TTC549 (cell line): ENCODE measurements around the gene BPIFB2.
"Not testable (repeated sequence)": the region's sequence is repeated elsewhere in the genome, so short reads cannot be mapped to it uniquely, and the experiment has no call there.

Experiments used
- FAIRE-seq: peaks from 2 replicates; lab custom pipeline; 2012; peaks lifted over from hg19 to GRCh38; lab: Jason Lieb, UNC

The BPIFB2 gene

DNA sequence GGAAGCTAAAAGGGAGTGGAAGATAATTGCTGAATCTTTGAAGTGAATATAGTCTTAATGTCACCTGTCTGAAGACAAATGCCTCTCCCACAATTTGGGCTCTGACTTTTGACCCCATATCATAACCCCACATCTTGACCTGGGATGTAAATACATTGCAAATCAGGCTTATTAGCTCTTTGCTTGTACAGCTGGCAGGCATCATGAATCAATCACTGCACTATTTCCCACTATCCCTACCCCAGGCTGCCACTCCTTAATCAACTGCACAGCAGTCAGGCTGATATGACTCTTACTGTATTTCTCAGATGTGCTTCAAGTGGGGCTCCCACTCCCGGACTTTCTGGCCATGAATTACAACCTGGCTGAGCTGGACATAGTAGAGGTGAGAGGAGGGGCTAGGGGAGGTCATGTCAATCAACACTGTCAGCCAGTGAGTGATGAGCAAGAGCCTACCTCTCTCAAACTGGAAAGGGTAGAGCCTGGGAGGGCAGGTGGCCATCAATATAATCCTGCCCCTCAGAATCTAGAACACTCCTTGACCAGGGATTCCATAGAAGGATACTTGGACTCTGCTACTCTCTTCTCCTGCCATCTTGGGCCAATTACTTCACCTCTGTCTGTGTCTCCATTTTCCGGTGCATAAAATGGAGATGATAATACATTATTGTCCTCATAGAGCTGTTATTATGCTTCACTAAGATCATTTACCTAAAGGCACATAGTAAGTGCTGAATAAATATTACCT is 35.7 kb downstream of the BPIFB2 start:
- no peak for FAIRE-seq

DNA sequence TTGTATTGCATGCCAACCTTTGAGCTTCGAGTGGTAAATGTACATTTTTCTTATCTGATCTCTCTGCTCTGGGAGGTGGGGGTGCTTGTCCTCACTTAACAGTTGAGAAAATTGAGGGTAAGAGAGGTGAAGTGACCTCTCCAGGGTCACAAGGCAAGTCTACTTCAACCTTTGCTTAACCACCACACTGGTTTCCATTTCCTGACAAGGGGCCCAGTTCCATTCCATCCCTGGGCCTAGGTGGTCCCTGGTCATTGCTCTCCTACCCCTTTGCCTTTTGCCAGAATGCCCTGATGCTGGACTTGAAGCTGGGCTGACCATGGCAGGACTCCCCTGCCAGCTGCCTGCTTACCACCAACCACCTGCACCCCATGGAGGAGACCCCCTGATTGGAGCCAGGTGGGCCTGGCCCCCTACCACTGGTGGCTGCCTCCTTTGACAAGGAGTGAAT is 36.3 kb downstream of the BPIFB2 start:
- no peak for FAIRE-seq

DNA sequence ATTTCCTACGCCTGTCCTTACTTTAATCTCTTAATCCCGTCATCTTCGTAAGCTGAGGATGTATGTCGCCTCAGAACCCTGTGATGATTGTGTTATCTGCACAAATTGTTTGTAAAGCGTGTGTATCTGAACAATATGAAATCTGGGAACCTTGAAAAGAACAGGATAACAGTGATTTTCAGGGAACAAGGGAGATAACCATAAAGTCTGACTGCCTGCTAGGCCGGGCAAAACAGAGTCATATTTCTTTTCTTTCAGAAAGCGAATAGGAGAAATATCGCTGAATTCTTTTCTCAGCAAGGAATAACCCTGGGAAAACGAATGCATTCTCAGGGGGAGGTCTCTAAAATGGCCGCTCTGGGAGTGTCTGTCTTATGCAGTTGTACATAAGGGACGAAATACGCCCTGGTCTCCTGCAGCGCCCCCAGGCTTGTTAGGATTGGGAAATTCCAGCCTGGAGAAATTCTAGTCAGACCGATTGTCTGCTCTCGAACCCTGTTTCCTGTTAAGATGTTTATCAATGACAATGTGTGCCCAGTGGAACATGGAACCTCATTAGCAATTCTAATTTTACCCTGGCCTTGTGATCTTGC is 37.7 kb downstream of the BPIFB2 start:
- not testable (repeated sequence) for FAIRE-seq

DNA sequence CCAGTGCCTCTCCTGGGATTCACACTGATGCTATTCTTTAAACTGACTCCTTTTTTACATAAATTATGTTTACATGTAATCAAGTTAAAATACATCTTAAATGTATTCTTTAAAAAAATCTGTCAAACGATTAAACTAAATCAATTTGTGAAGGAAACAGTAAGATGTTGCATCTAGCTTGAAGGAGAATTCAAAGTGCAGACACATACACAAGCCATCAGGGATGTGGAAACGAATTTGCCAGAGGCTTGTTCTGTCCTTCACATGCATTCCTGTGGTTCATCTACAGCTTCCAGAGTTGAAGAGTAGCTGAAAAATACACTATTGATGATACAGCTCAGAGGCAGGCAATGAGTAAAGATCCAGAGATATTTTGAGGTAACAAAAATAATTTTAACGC is 38.9 kb downstream of the BPIFB2 start:
- FAIRE-seq: no peak

DNA sequence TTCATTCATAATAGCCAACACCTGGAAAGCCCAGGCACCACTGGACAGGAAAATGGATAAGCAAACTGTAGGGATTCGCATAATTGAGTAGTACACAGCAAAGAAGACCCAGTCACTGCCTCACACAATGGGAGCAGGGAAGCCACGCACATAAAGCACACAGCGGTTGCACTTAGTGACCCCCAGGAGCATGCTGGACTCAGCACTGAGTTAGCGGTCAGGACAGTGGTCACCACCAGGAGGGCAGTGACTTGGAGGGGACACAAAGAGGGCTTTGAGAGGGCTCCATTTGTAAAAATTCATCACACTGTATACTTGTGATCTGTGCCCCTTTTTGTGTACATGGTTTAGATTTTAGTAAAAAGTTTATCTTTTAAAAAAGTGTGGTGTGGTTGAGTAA is 43.8 kb downstream of the BPIFB2 start:
- FAIRE-seq: no peak

DNA sequence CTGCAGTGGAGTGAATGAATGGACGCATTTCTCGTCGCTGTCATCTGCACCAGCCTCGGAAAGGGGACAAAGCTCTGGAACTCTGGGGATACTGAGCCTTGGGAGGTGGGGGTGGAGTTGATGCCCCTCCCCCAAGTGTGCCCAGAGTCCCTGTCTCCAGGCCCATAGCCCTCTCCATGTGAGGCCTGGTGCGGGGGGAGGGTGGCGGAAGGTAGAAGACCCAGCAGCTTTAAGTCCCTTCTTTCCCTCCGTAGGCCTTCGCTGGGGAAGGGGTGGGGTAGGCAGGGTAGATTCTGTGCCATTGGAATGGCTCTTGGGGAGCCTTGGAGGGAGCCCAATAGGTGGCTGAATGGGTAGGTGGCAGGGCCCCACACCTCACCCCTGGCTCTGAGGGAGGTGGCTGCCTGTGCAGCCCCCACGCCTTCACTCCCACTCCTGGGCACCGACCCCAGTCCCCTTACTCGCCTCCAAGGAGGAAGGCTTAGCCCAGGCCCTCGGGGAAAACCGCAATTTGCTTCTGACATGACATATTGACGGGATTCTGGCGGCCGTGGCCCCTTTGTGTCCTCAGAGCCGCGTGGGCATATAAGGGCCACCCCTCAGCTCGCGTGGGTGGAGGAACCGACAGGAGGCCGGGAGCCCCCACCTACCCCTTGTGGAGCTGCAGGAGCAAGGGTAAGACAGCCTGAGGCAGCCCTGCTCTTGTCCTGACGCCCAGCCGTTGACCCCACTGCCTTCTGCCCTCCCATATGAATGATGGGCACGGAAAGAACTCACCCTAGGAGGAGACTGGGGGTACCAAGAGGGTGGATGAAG is 46.0 kb downstream of the BPIFB2 start, which contains the start of gene BPIFB3:
BPIFB3 (plus strand) TSS at position 613 of the 816 bp plus-strand sequence. CDS start 1,533 bp downstream, outside the sequence.
- FAIRE-seq: no peak

DNA sequence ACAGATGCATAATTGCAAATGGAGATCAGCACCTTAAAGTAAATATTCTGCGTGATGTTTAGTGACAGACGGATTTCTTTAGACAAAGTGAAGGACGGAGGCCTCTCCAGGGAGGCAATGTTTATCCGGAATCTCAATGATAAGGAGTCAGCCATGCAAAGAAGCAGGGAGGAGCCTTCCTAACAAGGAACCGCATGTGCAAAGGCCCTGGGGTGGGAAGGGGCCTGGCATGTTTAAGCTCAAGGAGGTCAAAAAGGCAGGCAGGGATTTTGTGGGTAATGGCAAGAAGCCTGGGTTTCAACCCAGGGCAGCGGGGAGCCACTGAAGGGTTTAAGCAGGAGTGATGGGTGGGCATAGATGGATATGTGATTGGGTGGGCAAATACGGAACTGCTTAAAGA is 46.9 kb downstream of the BPIFB2 start:
- FAIRE-seq: no peak

DNA sequence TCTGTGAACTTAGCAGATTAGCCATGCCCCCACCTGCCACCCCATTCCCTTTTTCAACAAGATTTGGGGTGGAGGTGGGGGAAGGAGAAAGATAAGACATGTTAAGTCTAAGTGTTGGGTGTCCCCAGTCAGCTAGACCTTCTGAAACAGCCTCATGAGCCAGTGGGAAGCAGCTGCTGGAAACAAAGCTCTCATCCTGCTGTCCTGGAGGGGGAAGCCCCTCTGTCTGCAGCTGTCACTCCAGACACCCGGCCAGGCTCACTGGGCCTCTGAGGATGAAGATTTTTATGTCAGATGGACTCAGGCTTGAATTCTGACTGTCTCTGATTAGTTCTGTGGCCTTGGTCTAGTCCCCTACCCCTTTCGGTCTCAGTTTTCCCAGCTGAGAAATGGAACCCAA is 47.3 kb downstream of the BPIFB2 start:
- no peak for FAIRE-seq

DNA sequence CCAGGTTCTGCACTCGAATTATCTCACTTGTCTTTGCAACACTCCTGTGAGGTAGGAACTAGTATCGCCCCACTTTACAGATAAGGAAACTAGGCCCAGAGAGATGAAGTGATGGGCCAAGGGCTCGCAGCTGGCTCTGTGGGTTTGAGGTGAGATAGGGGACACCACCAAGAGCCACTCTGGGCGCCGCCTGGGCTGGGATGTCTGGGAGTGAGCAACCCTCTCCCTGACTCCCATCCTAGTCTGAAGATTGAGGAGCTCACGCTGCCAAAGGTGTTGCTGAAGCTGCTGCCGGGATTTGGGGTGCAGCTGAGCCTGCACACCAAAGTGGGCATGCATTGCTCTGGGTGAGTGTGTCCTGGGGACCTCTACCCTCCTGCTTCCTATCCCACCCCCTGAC is 51.6 kb downstream of the BPIFB2 start:
- FAIRE-seq: no peak

DNA sequence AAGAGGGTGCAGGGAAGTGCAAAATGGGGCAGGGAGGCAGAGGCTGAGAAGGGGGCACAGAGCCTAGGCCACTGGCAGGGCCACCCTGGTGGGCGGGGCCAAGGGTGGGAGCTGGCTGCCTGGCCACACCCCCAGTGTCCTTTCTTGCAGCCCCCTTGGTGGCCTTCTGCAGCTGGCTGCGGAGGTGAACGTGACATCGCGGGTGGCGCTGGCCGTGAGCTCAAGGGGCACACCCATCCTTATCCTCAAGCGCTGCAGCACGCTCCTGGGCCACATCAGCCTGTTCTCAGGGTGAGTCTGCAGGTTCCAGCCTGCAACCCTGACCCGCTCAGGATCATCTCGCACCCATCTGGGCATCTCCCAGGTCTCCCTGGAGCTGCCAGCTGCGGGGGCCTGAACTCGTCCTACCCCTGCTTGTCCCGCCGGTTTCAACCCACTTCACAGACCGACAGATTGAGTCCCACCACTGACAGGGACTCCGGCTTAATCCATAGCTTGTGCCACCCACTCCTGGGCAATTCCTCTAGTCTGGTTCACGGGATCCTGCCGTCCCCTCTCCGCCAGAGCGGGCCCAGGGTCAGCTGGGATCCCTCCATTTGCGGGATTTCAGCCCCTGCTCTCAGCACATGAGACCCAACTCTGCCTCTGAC is 52.4 kb downstream of the BPIFB2 start:
- no peak for FAIRE-seq

DNA sequence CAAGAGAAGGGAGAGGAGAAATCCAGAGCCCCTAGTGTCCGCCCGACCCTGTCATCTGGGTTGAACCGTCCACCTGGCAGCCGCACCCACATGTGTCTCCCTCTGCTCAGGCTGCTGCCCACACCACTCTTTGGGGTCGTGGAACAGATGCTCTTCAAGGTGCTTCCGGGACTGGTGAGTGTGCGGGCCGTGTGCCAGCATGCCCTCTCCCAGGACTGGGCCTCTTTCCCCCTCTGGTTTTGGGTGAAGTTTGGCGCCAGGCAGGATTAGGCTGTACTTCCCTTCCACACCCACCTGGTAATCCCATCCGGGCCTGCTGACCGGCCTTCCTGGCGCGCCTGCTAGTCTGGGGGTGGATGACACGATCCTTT is 54.1 kb downstream of the BPIFB2 start:
- no peak for FAIRE-seq

DNA sequence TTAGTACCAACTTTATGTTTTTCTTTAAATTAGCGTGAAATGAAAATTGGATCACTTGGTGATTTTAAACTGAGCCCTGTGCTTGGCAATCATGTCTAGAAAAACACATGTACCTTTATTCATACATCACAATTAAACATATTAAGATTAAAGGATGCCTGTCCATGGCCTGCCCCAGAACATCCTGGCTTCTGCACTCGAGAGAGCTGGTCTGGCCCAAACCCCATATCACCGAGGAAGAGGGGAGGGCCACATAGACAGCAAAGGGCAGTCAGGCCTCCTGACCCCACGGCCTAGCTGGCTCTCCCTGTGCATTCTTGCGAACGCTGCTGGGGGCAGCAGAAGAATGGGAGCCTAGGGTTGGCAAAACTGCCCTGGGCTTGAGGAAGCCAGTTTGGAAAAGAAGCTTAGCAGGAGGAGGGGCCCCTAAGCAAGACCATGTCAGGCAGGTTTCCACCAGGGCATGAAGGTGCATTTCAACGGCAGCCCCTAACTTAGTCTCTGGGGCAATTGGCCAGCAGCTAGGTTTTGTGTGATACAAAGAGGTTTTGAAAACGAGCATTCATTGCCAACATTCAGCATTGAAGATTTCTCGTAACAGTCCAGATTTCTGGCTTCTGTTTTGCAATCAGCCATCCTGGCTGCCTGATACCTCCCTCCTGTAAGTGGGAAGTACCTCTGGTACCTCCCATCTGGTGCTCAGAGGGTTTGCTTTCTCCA is 54.8 kb downstream of the BPIFB2 start:
- no peak for FAIRE-seq

DNA sequence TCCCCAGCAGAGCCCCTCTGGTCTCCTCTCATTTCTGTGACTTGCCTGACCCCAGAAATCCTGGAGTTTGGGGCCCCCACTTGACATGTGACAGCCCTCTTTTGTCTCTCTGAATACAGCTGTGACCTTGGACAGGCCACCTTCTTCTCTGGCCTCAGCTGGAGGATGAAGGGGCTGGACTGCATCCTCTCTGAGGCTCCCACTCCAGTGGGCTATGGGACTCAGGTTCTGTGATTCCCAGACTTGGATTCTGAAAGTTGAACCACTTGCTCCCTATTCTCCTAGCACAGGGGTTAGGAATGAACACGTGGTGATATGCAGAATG is 55.3 kb downstream of the BPIFB2 start:
- no peak for FAIRE-seq

DNA sequence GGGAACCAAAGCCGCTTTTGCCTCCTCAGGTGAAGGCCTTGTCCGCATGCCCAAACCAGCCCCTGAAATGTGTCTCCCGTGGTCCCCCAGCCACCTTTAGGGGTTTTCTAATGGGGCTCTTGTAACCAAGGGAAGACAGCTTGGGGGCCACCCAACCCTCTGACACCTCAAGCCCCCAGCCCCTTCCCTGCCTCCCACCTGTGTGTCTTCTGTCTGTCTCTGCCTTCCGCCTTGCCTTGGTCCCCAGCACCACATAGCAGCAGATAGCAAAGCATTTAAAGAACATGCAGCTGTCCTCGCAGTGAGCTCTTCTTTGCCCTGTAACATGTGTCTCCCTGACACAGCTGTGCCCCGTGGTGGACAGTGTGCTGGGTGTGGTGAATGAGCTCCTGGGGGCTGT is 55.8 kb downstream of the BPIFB2 start:
- no peak for FAIRE-seq

DNA sequence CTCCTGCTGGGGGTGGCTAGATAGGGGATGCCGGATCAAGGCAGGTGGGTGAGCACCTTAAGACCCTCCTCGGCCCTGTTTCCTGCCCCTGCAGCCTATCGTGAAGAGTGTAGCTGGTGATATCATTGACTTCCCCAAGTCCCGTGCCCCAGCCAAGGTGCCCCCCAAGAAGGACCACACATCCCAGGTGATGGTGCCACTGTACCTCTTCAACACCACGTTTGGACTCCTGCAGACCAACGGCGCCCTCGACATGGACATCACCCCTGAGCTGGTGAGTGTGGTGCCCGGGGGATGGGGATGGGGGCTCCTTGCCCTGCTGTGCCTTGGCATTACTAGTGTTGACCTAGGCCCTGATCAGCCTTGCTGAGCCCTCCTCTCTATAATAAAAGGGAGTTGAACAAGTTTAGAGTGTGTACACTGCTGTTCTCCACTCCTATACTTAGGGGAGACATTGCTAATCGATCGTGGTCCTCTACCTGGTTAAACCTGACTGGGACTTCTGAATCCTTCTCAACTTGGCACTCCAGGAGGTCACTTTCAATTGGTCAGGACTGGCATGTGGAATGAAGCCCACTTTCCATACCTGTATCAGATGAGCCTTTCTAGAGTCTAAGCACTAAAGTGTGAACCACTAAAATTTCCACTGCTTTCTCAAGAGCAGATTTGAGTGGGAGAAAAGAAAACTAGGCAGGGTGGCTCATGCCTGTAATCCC is 57.2 kb downstream of the BPIFB2 start:
- no peak for FAIRE-seq

DNA sequence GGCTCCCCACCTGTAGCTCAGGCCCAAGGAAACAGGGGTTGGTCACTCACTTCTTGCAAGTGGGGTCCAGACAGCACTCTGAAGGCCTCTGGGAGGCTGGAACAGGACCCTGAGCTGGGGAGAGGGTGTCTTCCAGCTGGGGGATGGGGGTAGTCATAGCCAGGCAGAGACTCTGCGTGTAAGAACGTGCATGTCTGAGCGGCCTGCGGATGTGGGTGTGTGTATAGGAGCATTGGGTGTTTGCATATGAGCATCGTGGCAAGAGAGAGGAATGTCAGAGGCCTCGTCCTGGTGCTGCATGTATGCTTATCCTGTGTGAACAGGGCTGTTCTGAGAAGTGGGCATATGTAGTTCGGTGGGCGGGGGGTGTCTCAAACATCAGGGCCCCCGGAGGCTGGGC is 58.3 kb downstream of the BPIFB2 start:
- no peak for FAIRE-seq

DNA sequence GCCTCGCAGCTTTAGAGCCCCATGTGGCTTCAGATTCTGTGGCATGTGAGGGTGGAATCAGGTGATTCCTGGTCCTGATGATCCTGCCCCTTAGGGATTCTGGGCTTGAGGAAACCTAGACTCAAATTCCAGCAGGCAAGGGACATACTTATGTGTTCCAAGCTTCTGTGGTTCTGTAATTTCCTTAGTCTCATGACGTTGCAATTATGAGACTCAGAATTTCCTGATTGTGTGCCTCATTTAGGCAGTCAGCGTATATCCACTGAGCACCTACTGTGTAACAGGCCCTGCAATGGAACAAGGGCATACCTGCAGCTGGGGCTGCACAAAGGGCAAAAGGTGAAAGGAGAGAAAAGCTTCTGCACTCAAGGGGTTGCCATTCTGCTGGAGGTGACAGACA is 60.3 kb downstream of the BPIFB2 start:
- no peak for FAIRE-seq

DNA sequence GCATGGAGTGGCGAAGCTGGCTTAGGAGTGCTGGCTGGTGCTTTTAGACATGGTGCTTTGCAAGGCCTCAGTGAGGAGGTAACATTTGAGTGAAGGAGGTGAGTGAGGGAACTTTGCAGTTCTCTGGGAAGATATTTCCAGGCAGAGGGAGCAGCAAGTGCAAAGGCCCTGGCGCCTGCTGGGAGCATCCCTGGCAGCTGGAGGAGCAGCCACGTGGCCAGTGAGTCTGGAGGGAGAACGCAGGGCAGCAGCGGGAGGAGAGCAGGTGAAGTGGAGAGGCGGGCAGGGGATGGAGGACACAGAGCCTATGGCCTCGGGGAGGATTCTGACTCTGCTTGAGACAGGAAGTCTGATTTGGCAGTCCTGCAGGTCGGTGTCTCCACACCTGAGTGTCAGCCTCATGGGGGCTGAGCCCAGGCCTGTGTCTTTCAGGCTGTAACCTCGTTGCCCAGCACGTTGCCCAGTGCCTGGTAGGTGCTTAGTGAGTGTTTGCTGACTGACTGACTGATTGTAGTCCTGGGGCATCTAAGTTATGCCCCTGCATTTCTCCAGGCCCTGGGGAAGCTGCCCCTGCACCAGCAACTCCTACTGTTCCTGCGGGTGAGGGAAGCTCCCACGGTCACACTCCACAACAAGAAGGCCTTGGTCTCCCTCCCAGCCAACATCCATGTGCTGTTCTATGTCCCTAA is 60.9 kb downstream of the BPIFB2 start:
- no peak for FAIRE-seq

DNA sequence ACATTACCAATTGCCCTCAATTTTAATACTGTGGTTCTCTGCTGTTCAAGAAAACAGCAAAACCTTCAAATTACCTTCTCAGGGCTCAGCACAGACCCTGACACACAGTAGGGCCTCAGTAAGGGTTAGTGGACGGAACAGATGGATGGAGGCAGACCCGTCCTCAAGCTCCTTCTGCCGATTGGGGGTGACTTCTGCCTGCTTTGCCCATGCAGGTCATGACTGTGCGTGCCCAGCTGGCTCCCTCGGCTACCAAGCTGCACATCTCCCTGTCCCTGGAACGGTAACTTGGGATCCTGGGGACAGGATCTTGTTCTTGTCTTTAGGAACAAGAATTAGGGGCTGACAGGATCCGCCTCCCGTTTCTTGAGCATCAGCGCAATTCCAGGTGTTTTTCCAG is 62.2 kb downstream of the BPIFB2 start:
- FAIRE-seq: no peak

DNA sequence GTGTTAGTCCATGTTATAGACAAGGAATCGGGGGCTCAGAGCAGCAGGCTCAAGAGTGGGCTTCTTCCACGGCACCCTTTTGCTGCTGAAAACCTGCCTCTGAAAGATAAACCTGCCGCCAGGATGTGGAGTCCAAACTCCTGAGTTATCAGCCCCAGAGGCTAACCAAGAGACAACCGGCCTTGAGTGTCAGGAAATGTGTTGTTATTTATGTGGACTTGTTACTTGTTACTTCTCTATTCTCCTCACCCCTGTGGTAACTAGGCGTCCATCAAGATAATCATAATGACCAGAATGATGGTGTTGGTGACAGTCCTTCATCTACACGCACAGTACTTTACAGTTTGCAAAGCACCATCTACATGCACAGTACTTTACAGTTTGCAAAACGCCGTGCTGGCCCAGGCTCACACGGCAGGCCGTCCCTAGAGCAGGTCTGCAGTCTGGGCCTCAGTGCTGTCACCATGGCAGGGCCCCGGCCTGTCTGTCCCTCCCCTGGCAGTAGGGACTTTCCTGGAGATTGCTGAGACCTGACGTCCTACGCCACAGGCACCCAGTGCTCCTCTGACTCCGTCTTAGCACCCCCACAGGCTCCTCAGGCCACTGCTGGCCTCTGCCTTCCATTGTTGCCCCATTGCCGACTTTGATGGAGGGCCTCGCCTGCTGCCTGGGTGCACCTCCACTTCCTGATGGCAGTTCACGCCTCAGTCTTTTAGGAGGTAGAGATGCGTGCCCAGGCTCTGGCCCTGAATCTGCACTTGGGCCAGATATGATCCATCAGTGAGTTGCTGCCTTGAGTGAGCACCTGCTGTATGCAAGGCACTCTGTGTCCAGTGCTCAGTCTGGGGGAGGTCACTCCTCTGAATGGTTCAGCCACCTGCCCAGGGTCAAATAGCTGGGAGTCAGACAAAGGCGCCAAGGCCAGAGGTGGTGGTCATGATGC is 62.9 kb downstream of the BPIFB2 start:
- no peak for FAIRE-seq
